GM21447 (cell line): Measurements from ENCODE around the gene RD3L.
"Not testable (repeated sequence)": the region's sequence is repeated elsewhere in the genome, so short reads cannot be mapped to it uniquely, and the experiment has no call there.

Source experiments
- ATAC-seq: cut with Tn5 transposase; IDR thresholded peaks from one replicate; pipeline ENCODE4 v1.9.1; 2021; ENCODE audit not compliant: unreplicated experiment

RD3L gene

GRCh38 chr14:103941973-103942736 lies at the start of gene RD3L:
Gene RD3L, minus strand, starts transcription at chr14:103942529. Its CDS starts 834 bp downstream, at chr14:103941695.
- no peak for ATAC-seq

GRCh38 chr14:103989964-103990363 lies 47.6 kb upstream of the RD3L start:
- no peak for ATAC-seq

GRCh38 chr14:103989034-103989433 lies 46.7 kb upstream of the RD3L start:
- no peak for ATAC-seq

GRCh38 chr14:103984196-103984595 lies 41.9 kb upstream of the RD3L start:
- no peak for ATAC-seq

GRCh38 chr14:103980623-103981238 lies 38.4 kb upstream of the RD3L start:
- not testable (repeated sequence) for ATAC-seq

GRCh38 chr14:103974575-103974974 lies 32.2 kb upstream of the RD3L start:
- no peak for ATAC-seq

GRCh38 chr14:103973354-103973753 lies 31.0 kb upstream of the RD3L start:
- ATAC-seq, result no peak

- no peak for ATAC-seq
Measured at GRCh38 chr14:103969961-103970360, 27.6 kb upstream of the RD3L start.

- ATAC-seq, result no peak
Measured at GRCh38 chr14:103966631-103967030, 24.3 kb upstream of the RD3L start.

GRCh38 chr14:103961928-103962578 lies 19.7 kb upstream of the RD3L start:
- no peak for ATAC-seq

GRCh38 chr14:103960457-103961055 lies 18.2 kb upstream of the RD3L start:
- ATAC-seq, result no peak

GRCh38 chr14:103949131-103949790 lies 6.9 kb upstream of the RD3L start:
- ATAC-seq, result no peak

GRCh38 chr14:103948442-103948841 lies 6.1 kb upstream of the RD3L start:
- no peak for ATAC-seq

GRCh38 chr14:103946975-103947374 lies 4.6 kb upstream of the RD3L start:
- ATAC-seq, result no peak

- ATAC-seq, result no peak
Measured at GRCh38 chr14:103943673-103944072, 1.3 kb upstream of the RD3L start.

GRCh38 chr14:103941462-103941861 lies 867 bp downstream of the RD3L start:
- ATAC-seq, result no peak

GRCh38 chr14:103935102-103935501 lies 7.2 kb downstream of the RD3L start:
- no peak for ATAC-seq

- ATAC-seq, result no peak
Measured at GRCh38 chr14:103932791-103933490, 9.4 kb downstream of the RD3L start.

GRCh38 chr14:103931422-103931821 lies 10.9 kb downstream of the RD3L start:
- ATAC-seq, result no peak

GRCh38 chr14:103930051-103930604 lies 12.2 kb downstream of the RD3L start:
- ATAC-seq, result no peak
